ENCODE results near the gene SLC6A6.

- no peak for TF ChIP-seq MEF2A (IDR thresholded peaks at IDR 0.05; ENCODE audit: borderline replicate concordance, low read depth)
- no peak for TF ChIP-seq RXRA (IDR thresholded peaks at IDR 0.05; ENCODE audit: borderline replicate concordance, low read depth)
- TF ChIP-seq RCOR1 (IDR thresholded peaks at IDR 0.05; ENCODE audit: low read length), result no peak
- TF ChIP-seq CTCF (IDR thresholded peaks at IDR 0.05), result 0 out of 2 replicates have a peak, but pooled peaks have one; percentile 11
- TF ChIP-seq TCF12 (IDR thresholded peaks at IDR 0.05), result no peak
- no peak for TF ChIP-seq TAF1 (IDR thresholded peaks at IDR 0.05; ENCODE audit: borderline replicate concordance, low read depth, low read length)
- no peak for TF ChIP-seq YY1 (IDR thresholded peaks at IDR 0.05; ENCODE audit: low read depth)
- no peak for TF ChIP-seq USF2 (IDR thresholded peaks at IDR 0.05; ENCODE audit: borderline replicate concordance, low read depth, low read length)
These were observed 10.2 kb upstream of the SLC6A6 start for GRCh38 chr3:14392231-14392630.

All from SK-N-SH (cell line).